Hepatocyte (in vitro differentiated cells): ENCODE measurements around the gene GDI2.

Experiments used
- EZH2 ChIP-seq: fragments of 200-600 bp; sonication (generic); IDR thresholded peaks from 2 replicates; pipeline ENCODE4 v1.6.1; 2016; ENCODE audit warnings: antibody characterized with exemption, mild to moderate bottlenecking, borderline replicate concordance
- EZH2phosphoT487 ChIP-seq: fragments of 200-600 bp; sonication (generic); IDR thresholded peaks from one replicate; pipeline ENCODE4 v1.6.1; 2018; ENCODE audit warnings: antibody characterized with exemption, mild to moderate bottlenecking, low read depth, moderate library complexity; ENCODE audit not compliant: unreplicated experiment, severe bottlenecking
- TF ChIP-seq, protein P1 (sequence below): fragments of 200-600 bp; sonication (generic); IDR thresholded peaks from 2 replicates; pipeline ENCODE4 v1.5.1; 2016; ENCODE audit warnings: antibody characterized with exemption, mild to moderate bottlenecking; ENCODE audit not compliant: poor library complexity

GRCh38 chr10:5752301-5752871, 60.8 kb downstream of the GDI2 start:
- TF ChIP-seq, protein P1, sequence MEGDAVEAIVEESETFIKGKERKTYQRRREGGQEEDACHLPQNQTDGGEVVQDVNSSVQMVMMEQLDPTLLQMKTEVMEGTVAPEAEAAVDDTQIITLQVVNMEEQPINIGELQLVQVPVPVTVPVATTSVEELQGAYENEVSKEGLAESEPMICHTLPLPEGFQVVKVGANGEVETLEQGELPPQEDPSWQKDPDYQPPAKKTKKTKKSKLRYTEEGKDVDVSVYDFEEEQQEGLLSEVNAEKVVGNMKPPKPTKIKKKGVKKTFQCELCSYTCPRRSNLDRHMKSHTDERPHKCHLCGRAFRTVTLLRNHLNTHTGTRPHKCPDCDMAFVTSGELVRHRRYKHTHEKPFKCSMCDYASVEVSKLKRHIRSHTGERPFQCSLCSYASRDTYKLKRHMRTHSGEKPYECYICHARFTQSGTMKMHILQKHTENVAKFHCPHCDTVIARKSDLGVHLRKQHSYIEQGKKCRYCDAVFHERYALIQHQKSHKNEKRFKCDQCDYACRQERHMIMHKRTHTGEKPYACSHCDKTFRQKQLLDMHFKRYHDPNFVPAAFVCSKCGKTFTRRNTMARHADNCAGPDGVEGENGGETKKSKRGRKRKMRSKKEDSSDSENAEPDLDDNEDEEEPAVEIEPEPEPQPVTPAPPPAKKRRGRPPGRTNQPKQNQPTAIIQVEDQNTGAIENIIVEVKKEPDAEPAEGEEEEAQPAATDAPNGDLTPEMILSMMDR, result no peak
- no peak for TF ChIP-seq EZH2
- TF ChIP-seq EZH2phosphoT487, result no peak
